Inflammatory macrophage (primary cell): ENCODE results near the gene ELOVL6.
A peak's percentile ranks its signal among the peaks of the same experiment; 100 is the strongest.
"Not testable (repeated sequence)": the region's sequence is repeated elsewhere in the genome, so short reads cannot be mapped to it uniquely, and the experiment has no call there.

Experiments
- DNase-seq, 2 donors: peaks; one replicate each; pipeline ENCODE4 v3.0.0-alpha.2; 2020 to 2022

The ELOVL6 gene

GRCh38 chr4:110073053-110073845, 125.2 kb downstream of the ELOVL6 start:
- no peak for DNase-seq

- no peak for DNase-seq
Observed at GRCh38 chr4:110071466-110071865, 126.9 kb downstream of the ELOVL6 start.

GRCh38 chr4:110068248-110068647, 130.2 kb downstream of the ELOVL6 start:
- no peak for DNase-seq

GRCh38 chr4:110064934-110065333, 133.5 kb downstream of the ELOVL6 start:
- DNase-seq = no peak

- DNase-seq = no peak
Observed at GRCh38 chr4:110064295-110064694, 134.1 kb downstream of the ELOVL6 start.

- no peak for DNase-seq
Observed at GRCh38 chr4:110062166-110062565, 136.2 kb downstream of the ELOVL6 start.

- no peak for DNase-seq
Observed at GRCh38 chr4:110061076-110061475, 137.3 kb downstream of the ELOVL6 start.

- peak in 1 of 2 donors; percentile 15 for DNase-seq
Observed at GRCh38 chr4:110059556-110060191, 138.7 kb downstream of the ELOVL6 start.

GRCh38 chr4:110058677-110059076, 139.7 kb downstream of the ELOVL6 start:
- no peak for DNase-seq

- no peak for DNase-seq
Observed at GRCh38 chr4:110055158-110055768, 143.2 kb downstream of the ELOVL6 start.

- DNase-seq = peak; percentile 26 to 50
Observed at GRCh38 chr4:110049951-110050925, 148.2 kb downstream of the ELOVL6 start.

- no peak for DNase-seq
Observed at GRCh38 chr4:110046588-110047049, 151.8 kb downstream of the ELOVL6 start.

GRCh38 chr4:110042545-110043517, 155.6 kb downstream of the ELOVL6 start:
- DNase-seq = no peak

- DNase-seq = no peak
Observed at GRCh38 chr4:110041735-110042134, 156.7 kb downstream of the ELOVL6 start.

- DNase-seq = not testable (repeated sequence)
Observed at GRCh38 chr4:110039164-110039563, 159.3 kb downstream of the ELOVL6 start.

GRCh38 chr4:110034026-110034393, 164.4 kb downstream of the ELOVL6 start:
- DNase-seq = peak; percentile 90 to 94

GRCh38 chr4:110033355-110034025, 164.9 kb downstream of the ELOVL6 start:
- no peak for DNase-seq

- DNase-seq = peak; percentile 32 to 65
Observed at GRCh38 chr4:110032603-110033002, 165.8 kb downstream of the ELOVL6 start.

GRCh38 chr4:110025718-110026117, 172.7 kb downstream of the ELOVL6 start:
- DNase-seq = no peak

- no peak for DNase-seq
Observed at GRCh38 chr4:110025056-110025455, 173.4 kb downstream of the ELOVL6 start.

- no peak for DNase-seq
Observed at GRCh38 chr4:110022457-110022856, 176.0 kb downstream of the ELOVL6 start.
